DMS 273 (cell line): Measurements from ENCODE around the gene KDM4B.
"Not testable (repeated sequence)": the region's sequence is repeated elsewhere in the genome, so short reads cannot be mapped to it uniquely, and the experiment has no call there.

Experiments used
- DNase-seq: peaks from one replicate; lab custom pipeline; 2025; ENCODE audit not compliant: unreplicated experiment; lab: John Stamatoyannopoulos, UW

Gene KDM4B

GRCh38 chr19:5193192-5193591 is 224.3 kb downstream of the KDM4B start:
- no peak for DNase-seq

GRCh38 chr19:5194641-5195040 is 225.7 kb downstream of the KDM4B start:
- no peak for DNase-seq

GRCh38 chr19:5195587-5195986 is 226.7 kb downstream of the KDM4B start:
- not testable (repeated sequence) for DNase-seq

- no peak for DNase-seq
These were observed 227.9 kb downstream of the KDM4B start for GRCh38 chr19:5196832-5197231.

GRCh38 chr19:5200844-5201243 is 231.9 kb downstream of the KDM4B start:
- no peak for DNase-seq

- no peak for DNase-seq
These were observed 233.6 kb downstream of the KDM4B start for GRCh38 chr19:5202553-5202952.
